ENCODE measurements around the gene COPA.

- no peak for TF ChIP-seq CTCF (IDR thresholded peaks at IDR 0.05)
- no peak for TF ChIP-seq POLR2A (IDR thresholded peaks at IDR 0.05)
- no peak for TF ChIP-seq EP300 (IDR thresholded peaks at IDR 0.05)
Measured at GRCh38 chr1:160257411-160258015, 85.5 kb downstream of the COPA start.

Data from stomach (tissue), 4 donors.